Measurements from ENCODE around the gene NRP1.

Gene NRP1

DNA sequence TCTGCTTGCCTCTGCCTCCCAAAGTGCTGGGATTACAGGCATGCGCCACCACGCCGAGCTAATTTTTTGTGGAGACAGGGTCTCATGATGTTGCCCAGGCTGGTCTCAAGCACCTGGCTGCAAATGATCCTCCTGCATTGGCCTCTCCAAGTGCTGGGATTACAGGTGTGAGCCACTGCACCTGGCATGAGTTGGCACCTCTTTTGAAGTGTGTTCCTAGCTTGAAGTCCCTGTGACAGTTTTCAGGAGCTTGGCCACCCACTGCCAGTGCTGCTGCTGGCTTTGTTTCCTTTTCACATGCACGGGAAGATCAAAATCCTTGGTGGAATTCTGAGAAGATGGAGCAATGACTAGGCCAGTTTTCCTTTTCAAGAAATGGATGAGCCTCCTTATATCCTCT lies 126.3 kb downstream of the NRP1 start:
- no peak overlapping the region for H3K27ac ChIP-seq

GRCh38 chr10:33204031-33204430 lies 130.4 kb downstream of the NRP1 start:
- Histone ChIP-seq H3K36me3 (peaks cover 0 to 99% (median 0%) of the 10 kb centered on the region in 11 experiments; a peak in 7 of 22 replicates), H3K27me3 (no peaks in the 10 kb centered on the region), H3K4me1 (peaks cover 0 to 43% (median 12%) of the 10 kb centered on the region in 10 experiments; a peak in 14 of 20 replicates), H3K4me2 (no peak overlapping the region), H3K4me3 (no peak overlapping the region), H3K9me3 (replicated peaks in 1 of 11) (peaks cover 0 to 14% (median 0%) of the 10 kb centered on the region in 11 experiments; a peak in 2 of 22 replicates), H4K20me1 (peaks cover 0 to 95% (median 0%) of the 10 kb centered on the region in 11 experiments; a peak in 4 of 22 replicates), H3K27ac (no peak overlapping the region), H3K9ac (no peak overlapping the region)
- no peak for TF ChIP-seq Cebpa-rat (IDR thresholded peaks at IDR 0.05)

More for the DNA sequence above, 126.3 kb downstream of the NRP1 start:
- Histone ChIP-seq H3K4me3 (no peak overlapping the region), H3K9ac (no peak overlapping the region), H3K4me1 (peaks cover 0 to 38% (median 20%) of the 10 kb centered on the region in 10 experiments; a peak in 15 of 20 replicates), H3K36me3 (peaks cover 0 to 100% (median 0%) of the 10 kb centered on the region in 11 experiments; a peak in 9 of 22 replicates), H3K9me3 (replicated peaks in 1 of 11) (peaks cover 0 to 17% (median 0%) of the 10 kb centered on the region in 11 experiments; a peak in 5 of 22 replicates), H3K27me3 (no peaks in the 10 kb centered on the region), H3K4me2 (peak overlapping the region in 7 of 11 experiments; percentile 31 to 72 (median 46); a peak in 10 of 22 replicates), H4K20me1 (peaks cover 0 to 95% (median 0%) of the 10 kb centered on the region in 11 experiments; a peak in 4 of 22 replicates)
- TF ChIP-seq Cebpa-rat (IDR thresholded peaks at IDR 0.05), result no peak

GRCh38 chr10:33201971-33202370 lies 132.5 kb downstream of the NRP1 start:
- H3K27ac ChIP-seq, result no peak overlapping the region
- peaks cover 0 to 95% (median 0%) of the 10 kb centered on the region in 11 experiments; a peak in 4 of 22 replicates for H4K20me1 ChIP-seq
- H3K27me3 ChIP-seq, result no peaks in the 10 kb centered on the region
- H3K4me1 ChIP-seq, result peaks cover 11 to 49% (median 20%) of the 10 kb centered on the region in 10 experiments; a peak in 19 of 20 replicates
- H3K4me3 ChIP-seq, result no peak overlapping the region
- no peak overlapping the region for H3K9ac ChIP-seq
- H3K9me3 ChIP-seq (replicated peaks in 1 of 11), result peaks cover 0 to 14% (median 0%) of the 10 kb centered on the region in 11 experiments; a peak in 2 of 22 replicates
- peak overlapping the region in 1 of 11 experiments; percentile 12; a peak in 1 of 22 replicates for H3K4me2 ChIP-seq
- peaks cover 0 to 99% (median 0%) of the 10 kb centered on the region in 11 experiments; a peak in 7 of 22 replicates for H3K36me3 ChIP-seq
- no peak for TF ChIP-seq Cebpa-rat (IDR thresholded peaks at IDR 0.05)

- H3K27ac ChIP-seq, result no peak overlapping the region
- peaks cover 14 to 49% (median 27%) of the 10 kb centered on the region in 10 experiments; a peak in 19 of 20 replicates for H3K4me1 ChIP-seq
- TF ChIP-seq Cebpa-rat (IDR thresholded peaks at IDR 0.05), result no peak
Observed at GRCh38 chr10:33201056-33201780, 133.2 kb downstream of the NRP1 start.

GRCh38 chr10:33199731-33200232 lies 134.7 kb downstream of the NRP1 start:
- no peak overlapping the region for H3K4me3 ChIP-seq
- peak overlapping the region in 3 of 11 experiments; percentile 3 to 28 (median 7); a peak in 2 of 22 replicates for H3K4me2 ChIP-seq
- H4K20me1 ChIP-seq, result peaks cover 0 to 97% (median 0%) of the 10 kb centered on the region in 11 experiments; a peak in 4 of 22 replicates
- H3K9ac ChIP-seq, result no peak overlapping the region
- H3K4me1 ChIP-seq, result peaks cover 18 to 64% (median 35%) of the 10 kb centered on the region in 10 experiments; a peak in 19 of 20 replicates
- H3K27ac ChIP-seq, result no peak overlapping the region
- TF ChIP-seq Cebpa-rat (IDR thresholded peaks at IDR 0.05), result no peak
- H3K27me3 ChIP-seq, result no peaks in the 10 kb centered on the region
- 0 out of 22 replicates have a peak, but pooled peaks cover 0 to 4% (median 0%) of the 10 kb centered on the region in 11 experiments for H3K9me3 ChIP-seq (replicated peaks in 1 of 11)
- H3K36me3 ChIP-seq, result peaks cover 0 to 99% (median 0%) of the 10 kb centered on the region in 11 experiments; a peak in 7 of 22 replicates

More at GRCh38 chr10:33201056-33201780, 133.2 kb downstream of the NRP1 start:
- Histone ChIP-seq H3K9me3 (replicated peaks in 1 of 11) (peaks cover 0 to 14% (median 0%) of the 10 kb centered on the region in 11 experiments; a peak in 2 of 22 replicates), H3K9ac (no peak overlapping the region), H3K27me3 (no peaks in the 10 kb centered on the region), H3K4me2 (0 out of 22 replicates have a peak overlapping the region, but pooled peaks of 1 of the 11 experiments have one; percentile 9), H3K4me3 (no peak overlapping the region), H4K20me1 (peaks cover 0 to 95% (median 0%) of the 10 kb centered on the region in 11 experiments; a peak in 4 of 22 replicates), H3K36me3 (peaks cover 0 to 99% (median 0%) of the 10 kb centered on the region in 11 experiments; a peak in 7 of 22 replicates)

- Histone ChIP-seq H3K4me2 (peak overlapping the region in 9 of 11 experiments; percentile 26 to 98 (median 82); a peak in 18 of 22 replicates), H3K27me3 (no peaks in the 10 kb centered on the region), H3K36me3 (peaks cover 0 to 99% (median 0%) of the 10 kb centered on the region in 11 experiments; a peak in 7 of 22 replicates), H4K20me1 (peaks cover 0 to 98% (median 0%) of the 10 kb centered on the region in 11 experiments; a peak in 4 of 22 replicates), H3K4me3 (no peak overlapping the region), H3K27ac (no peak overlapping the region), H3K4me1 (peaks cover 21 to 75% (median 45%) of the 10 kb centered on the region in 10 experiments), H3K9me3 (replicated peaks in 1 of 11) (no peaks in the 10 kb centered on the region), H3K9ac (no peak overlapping the region)
- TF ChIP-seq Cebpa-rat (IDR thresholded peaks at IDR 0.05), result no peak
Observed at GRCh38 chr10:33198610-33199009, 135.9 kb downstream of the NRP1 start.

DNA sequence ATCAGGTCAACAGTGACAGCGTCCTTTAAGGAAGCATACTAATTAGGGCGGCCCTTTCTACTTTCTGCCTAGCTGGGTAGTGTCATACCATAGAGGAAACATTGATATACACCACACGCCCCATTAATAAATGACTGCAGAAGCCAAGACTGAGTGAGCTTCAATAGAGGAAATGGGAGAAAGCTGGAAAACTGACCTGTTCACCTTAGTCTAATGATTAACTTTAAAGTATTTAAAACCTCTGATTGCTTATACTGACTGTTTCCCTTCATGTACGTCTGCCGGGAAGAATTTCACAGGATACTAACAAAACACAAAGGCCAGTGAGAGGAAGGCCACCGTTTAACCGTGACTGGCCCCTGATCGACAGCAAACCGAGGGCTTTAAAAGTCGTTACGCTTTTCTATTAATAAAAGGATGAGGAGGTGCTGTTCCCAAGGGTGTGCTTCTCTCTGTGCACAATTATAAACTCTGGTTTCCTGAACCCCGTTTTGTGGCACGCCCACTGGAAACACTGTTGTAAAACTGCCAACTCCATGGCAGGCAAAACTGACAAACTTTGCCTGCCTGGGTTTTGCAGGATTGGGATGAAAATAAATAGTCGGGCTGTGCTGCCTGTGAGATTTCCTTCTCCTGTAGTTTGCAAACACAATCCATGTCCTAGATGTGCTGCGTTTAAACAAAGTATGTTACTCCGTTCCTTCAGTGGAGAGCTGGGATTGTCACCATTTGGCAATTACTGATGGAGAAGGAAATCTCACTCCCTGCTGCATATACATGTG lies 137.6 kb downstream of the NRP1 start:
- no peak for TF ChIP-seq Cebpa-rat (IDR thresholded peaks at IDR 0.05)
- Histone ChIP-seq H3K9me3 (replicated peaks in 1 of 11) (no peaks in the 10 kb centered on the region), H3K4me2 (peak overlapping the region; percentile 0 to 98 (median 83); a peak in 20 of 22 replicates), H4K20me1 (peaks cover 0 to 99% (median 0%) of the 10 kb centered on the region in 11 experiments; a peak in 4 of 22 replicates), H3K27ac (peak overlapping the region in 5 of 11 experiments; percentile 8 to 46 (median 27); a peak in 5 of 22 replicates), H3K36me3 (peaks cover 0 to 91% (median 0%) of the 10 kb centered on the region in 11 experiments; a peak in 7 of 22 replicates), H3K9ac (peak overlapping the region in 7 of 11 experiments; percentile 24 to 66 (median 42); a peak in 13 of 22 replicates), H3K4me3 (peak overlapping the region in 8 of 10 experiments; percentile 10 to 60 (median 49); a peak in 13 of 20 replicates), H3K27me3 (no peaks in the 10 kb centered on the region), H3K4me1 (peaks cover 23 to 85% (median 51%) of the 10 kb centered on the region in 10 experiments)

DNA sequence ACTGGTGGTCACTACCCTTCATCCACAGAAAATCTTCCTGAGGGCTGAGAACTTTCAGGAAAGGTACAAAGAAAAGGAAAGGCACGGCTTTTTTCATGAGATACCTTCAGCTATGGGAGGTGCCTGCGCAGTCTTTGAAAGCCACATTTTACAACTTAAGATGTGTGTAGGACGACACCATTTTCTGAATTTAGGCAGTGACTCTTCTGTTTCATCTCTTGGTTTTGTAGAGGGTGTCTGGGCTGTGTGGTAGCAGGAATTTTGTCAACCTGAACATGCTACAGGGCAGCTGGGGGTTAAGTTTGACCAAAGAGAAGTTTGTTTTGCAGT lies 138.1 kb downstream of the NRP1 start:
- no peak for TF ChIP-seq Cebpa-rat (IDR thresholded peaks at IDR 0.05)
- Histone ChIP-seq H4K20me1 (peaks cover 0 to 98% (median 0%) of the 10 kb centered on the region in 11 experiments; a peak in 4 of 22 replicates), H3K4me3 (peak overlapping the region in 2 of 10 experiments; percentile 49 to 54; a peak in 1 of 20 replicates), H3K9me3 (replicated peaks in 1 of 11) (no peaks in the 10 kb centered on the region), H3K4me2 (peak overlapping the region in 9 of 11 experiments; percentile 69 to 98 (median 83); a peak in 17 of 22 replicates), H3K27ac (peak overlapping the region in 3 of 11 experiments; percentile 14 to 46 (median 34); a peak in 1 of 22 replicates), H3K4me1 (peaks cover 23 to 79% (median 51%) of the 10 kb centered on the region in 10 experiments), H3K27me3 (no peaks in the 10 kb centered on the region), H3K36me3 (peaks cover 0 to 91% (median 0%) of the 10 kb centered on the region in 11 experiments; a peak in 7 of 22 replicates), H3K9ac (peak overlapping the region in 3 of 11 experiments; percentile 61 to 66 (median 64); a peak in 2 of 22 replicates)
